Retinal pigment epithelial cell (primary cell): ENCODE data around the gene PTPRK.

Experiments used
- DNase-seq: peaks from one replicate; pipeline ENCODE4 v3.0.0-alpha.2; 2010; ENCODE audit warnings: low read depth
- H3K4me3 ChIP-seq: 2 replicates; pipeline ENCODE4 v1.5.1; 2011; ENCODE audit warnings: mild to moderate bottlenecking, low read length, control low read depth, moderate library complexity
- TF ChIP-seq, protein P1 (sequence below): conservative IDR thresholded peaks from 2 replicates; pipeline ENCODE4 v1.5.1; 2011; ENCODE audit warnings: low read depth, low read length, control low read depth, inconsistent platforms

Gene PTPRK

GRCh38 chr6:128541261-128541660 lies 20.9 kb upstream of the PTPRK start:
- no peak for DNase-seq
- TF ChIP-seq, protein P1, sequence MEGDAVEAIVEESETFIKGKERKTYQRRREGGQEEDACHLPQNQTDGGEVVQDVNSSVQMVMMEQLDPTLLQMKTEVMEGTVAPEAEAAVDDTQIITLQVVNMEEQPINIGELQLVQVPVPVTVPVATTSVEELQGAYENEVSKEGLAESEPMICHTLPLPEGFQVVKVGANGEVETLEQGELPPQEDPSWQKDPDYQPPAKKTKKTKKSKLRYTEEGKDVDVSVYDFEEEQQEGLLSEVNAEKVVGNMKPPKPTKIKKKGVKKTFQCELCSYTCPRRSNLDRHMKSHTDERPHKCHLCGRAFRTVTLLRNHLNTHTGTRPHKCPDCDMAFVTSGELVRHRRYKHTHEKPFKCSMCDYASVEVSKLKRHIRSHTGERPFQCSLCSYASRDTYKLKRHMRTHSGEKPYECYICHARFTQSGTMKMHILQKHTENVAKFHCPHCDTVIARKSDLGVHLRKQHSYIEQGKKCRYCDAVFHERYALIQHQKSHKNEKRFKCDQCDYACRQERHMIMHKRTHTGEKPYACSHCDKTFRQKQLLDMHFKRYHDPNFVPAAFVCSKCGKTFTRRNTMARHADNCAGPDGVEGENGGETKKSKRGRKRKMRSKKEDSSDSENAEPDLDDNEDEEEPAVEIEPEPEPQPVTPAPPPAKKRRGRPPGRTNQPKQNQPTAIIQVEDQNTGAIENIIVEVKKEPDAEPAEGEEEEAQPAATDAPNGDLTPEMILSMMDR: no peak

GRCh38 chr6:128538763-128539162 lies 18.4 kb upstream of the PTPRK start:
- DNase-seq: no peak
- H3K4me3 ChIP-seq: no peak overlapping the region
- TF ChIP-seq, protein P1: no peak

More at GRCh38 chr6:128541261-128541660, 20.9 kb upstream of the PTPRK start:
- H3K4me3 ChIP-seq: no peak overlapping the region

GRCh38 chr6:128532827-128533226 lies 12.4 kb upstream of the PTPRK start:
- no peak for DNase-seq
- TF ChIP-seq, protein P1: no peak
- H3K4me3 ChIP-seq: no peak overlapping the region

DNA sequence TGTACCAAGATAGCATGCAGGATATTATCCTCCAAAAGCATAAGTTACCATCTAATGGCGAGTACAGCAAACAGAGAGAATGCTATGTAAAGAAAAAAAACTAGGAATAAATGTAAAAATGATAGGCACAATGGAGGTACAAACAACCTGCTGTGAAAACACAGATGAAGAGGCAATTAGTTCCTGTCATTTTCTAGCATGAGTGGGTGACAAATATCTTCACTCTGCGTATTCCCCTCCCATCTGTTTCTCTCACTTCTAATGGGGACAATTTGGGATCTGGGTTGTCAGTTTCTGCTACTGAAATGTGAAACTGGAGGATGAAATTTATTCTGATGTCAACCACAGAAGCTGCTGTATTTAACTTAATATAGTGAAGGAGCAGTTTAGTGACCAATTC lies 11.7 kb upstream of the PTPRK start:
- TF ChIP-seq, protein P1: no peak
- no peak overlapping the region for H3K4me3 ChIP-seq
- no peak for DNase-seq

GRCh38 chr6:128531696-128532095 lies 11.3 kb upstream of the PTPRK start:
- no peak overlapping the region for H3K4me3 ChIP-seq
- no peak for DNase-seq
- TF ChIP-seq, protein P1: no peak

DNA sequence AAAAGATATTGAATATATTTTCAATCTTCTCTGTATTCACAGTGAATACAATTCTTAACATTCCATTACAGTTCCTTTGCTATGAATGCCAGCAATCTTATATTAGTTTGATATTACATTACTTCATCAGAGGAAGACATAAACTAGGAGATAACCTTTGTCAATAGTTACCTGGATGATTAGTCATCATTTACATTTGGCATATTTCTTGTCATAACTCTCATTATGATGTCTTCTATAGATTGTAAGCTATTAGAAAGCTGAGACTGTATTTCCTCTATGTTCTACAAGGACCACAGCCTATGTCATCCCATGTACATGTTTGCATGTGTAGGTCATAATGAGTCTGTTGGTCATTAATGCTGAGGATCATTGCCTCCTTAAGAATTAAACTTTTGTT lies 7.8 kb upstream of the PTPRK start:
- TF ChIP-seq, protein P1: no peak
- DNase-seq: no peak
- no peak overlapping the region for H3K4me3 ChIP-seq

- TF ChIP-seq, protein P1: no peak
Measured at GRCh38 chr6:128527375-128527774, 7.0 kb upstream of the PTPRK start.

More at GRCh38 chr6:128527375-128527774, 7.0 kb upstream of the PTPRK start:
- DNase-seq: no peak
- H3K4me3 ChIP-seq: no peak overlapping the region
